B cell (primary cell): ENCODE results near the gene TAF4. TPM values are rescaled to one million over a fixed set of nuclear protein-coding genes. Genes with fewer than 3 reads are reported as not detected.

Experiments
- ATAC-seq: fragments of 200-7000 bp; cut with Tn5 transposase; one replicate; pipeline ENCODE4 v1.10.0; 2021; ENCODE audit warnings: low read depth, mild to moderate bottlenecking, moderate number of reproducible peaks, moderate library complexity
- CTCF ChIA-PET: fragments of 350-600 bp; sonication (Branson Sonifier 250); formaldehyde crosslinking; loops from one replicate; lab custom pipeline; 2021; ENCODE audit warnings: antibody characterized with exemption, inconsistent platforms; lab: Charles Lee
- POLR2A ChIA-PET: fragments of 350-600 bp; sonication (Branson Sonifier 250); formaldehyde crosslinking; loops from one replicate; lab custom pipeline; 2021; ENCODE audit warnings: antibody characterized with exemption; lab: Charles Lee
- DNase-seq: peaks from one replicate; pipeline ENCODE4 v3.0.0; 2013
- H2AFZ ChIP-seq: 2 replicates; pipeline ENCODE4 v1.6.1; 2012; ENCODE audit warnings: mild to moderate bottlenecking, low read depth, low read length; ENCODE audit not compliant: insufficient read depth, poor library complexity, severe bottlenecking
- H3K27ac ChIP-seq, 2 donors: 1 replicate in 1 of 2; 2 replicates in 1 of 2; pipeline ENCODE4 v1.5.1; 2012 to 2013; ENCODE audit warnings: low read length in 2 of 2, mild to moderate bottlenecking in 2 of 2, moderate library complexity in 1 of 2
- H3K27me3 ChIP-seq, 4 experiments: fragments of 200-600 bp in 1 of 4; sonication (generic) in 1 of 4; replicated peaks in 1 of 4; 1 replicate in 2 of 4; 2 replicates in 2 of 4; pipeline versions ENCODE4 v1.6.1 to v1.7.0; 2013 to 2016; ENCODE audit warnings: low read length in 3 of 4, mild to moderate bottlenecking in 2 of 4, mixed read lengths in 1 of 4, moderate library complexity in 1 of 4; ENCODE audit not compliant: insufficient read depth in 4 of 4, control insufficient read depth in 3 of 4; ENCODE audit errors: control extremely low read depth in 1 of 4
- H3K36me3 ChIP-seq, 2 experiments: replicated peaks in 1 of 2; 1 replicate in 1 of 2; 2 replicates in 1 of 2; pipeline versions ENCODE4 v1.6.1 to v1.7.1; 2013; ENCODE audit warnings: low read length in 1 of 2; ENCODE audit not compliant: insufficient read depth in 2 of 2, control insufficient read depth in 1 of 2; ENCODE audit errors: control extremely low read depth in 1 of 2, extremely low read depth in 1 of 2
- H3K4me1 ChIP-seq, 2 donors: fragments of 200-600 bp in 1 of 2; sonication (generic) in 1 of 2; 1 replicate in 1 of 2; 2 replicates in 1 of 2; pipeline versions ENCODE4 v1.5.1 to v1.6.1; 2013 to 2017; ENCODE audit warnings: low read length in 2 of 2; ENCODE audit not compliant: control insufficient read depth in 2 of 2, insufficient read depth in 2 of 2
- H3K4me2 ChIP-seq: replicated peaks from 2 replicates; pipeline ENCODE3; 2012; ENCODE audit warnings: mild to moderate bottlenecking, low read depth, low read length; ENCODE audit not compliant: poor library complexity, severe bottlenecking
- H3K4me3 ChIP-seq, 5 experiments: fragments of 200-600 bp in 1 of 5; sonication (generic) in 1 of 5; 1 replicate in 3 of 5; 2 replicates in 2 of 5; pipeline versions ENCODE4 v1.5.1 to v1.7.0; 2011 to 2016; ENCODE audit warnings: low read length in 4 of 5, mild to moderate bottlenecking in 4 of 5, low read depth in 2 of 5, control low read depth in 1 of 5, moderate library complexity in 1 of 5; ENCODE audit not compliant: insufficient read depth in 1 of 5; ENCODE audit errors: control extremely low read depth in 1 of 5, extremely low read depth in 1 of 5
- H3K79me2 ChIP-seq: fragments of 200-600 bp; sonication (generic); one replicate; pipeline ENCODE4 v1.6.0; 2016; ENCODE audit warnings: low read length; ENCODE audit not compliant: control insufficient read depth, insufficient read depth
- H3K9ac ChIP-seq: fragments of 200-600 bp; sonication (generic); 2 replicates; pipeline ENCODE4 v1.6.1; 2017; ENCODE audit warnings: mild to moderate bottlenecking, low read length, moderate library complexity
- H3K9me3 ChIP-seq, 3 donors: one replicate each; pipeline versions ENCODE4 v1.6.1 to v1.7.1; 2013; ENCODE audit warnings: low read length in 2 of 3; ENCODE audit not compliant: control insufficient read depth in 2 of 3, insufficient read depth in 1 of 3; ENCODE audit errors: control extremely low read depth in 1 of 3
- H4K20me1 ChIP-seq: 2 replicates; pipeline ENCODE4 v1.6.0; 2012; ENCODE audit warnings: mild to moderate bottlenecking, low read length; ENCODE audit not compliant: insufficient read depth, control insufficient read depth, poor library complexity, severe bottlenecking
- H3K27ac Mint-ChIP-seq: one replicate; pipeline ENCODE4 v1.8.0; 2021; ENCODE audit warnings: mixed read lengths
- H3K27me3 Mint-ChIP-seq: one replicate; pipeline ENCODE4 v1.8.0; 2021; ENCODE audit warnings: mixed read lengths
- H3K4me1 Mint-ChIP-seq: one replicate; pipeline ENCODE4 v1.8.0; 2021; ENCODE audit warnings: mixed read lengths
- H3K4me3 Mint-ChIP-seq: one replicate; pipeline ENCODE4 v1.8.0; 2021; ENCODE audit warnings: mixed read lengths
- H3K9me3 Mint-ChIP-seq: one replicate; pipeline ENCODE4 v1.8.0; 2022; ENCODE audit warnings: mixed read lengths; ENCODE audit not compliant: insufficient read depth
- CTCF ChIP-seq: fragments of 200-600 bp; IDR thresholded peaks from one replicate; pipeline ENCODE4 v1.8.0; 2022; ENCODE audit warnings: antibody characterized with exemption, mild to moderate bottlenecking
- EZH2 ChIP-seq: IDR thresholded peaks from 2 replicates; pipeline ENCODE4 v1.6.1; 2012; ENCODE audit warnings: borderline replicate concordance, low read depth, mild to moderate bottlenecking, moderate library complexity, low read length; ENCODE audit not compliant: insufficient read depth, poor library complexity, severe bottlenecking
- WGBS: methylation state at CpG from one replicate; pipeline ENCODE4 v1.1.5; 2013; ENCODE audit warnings: missing lambda C conversion rate; ENCODE audit not compliant: insufficient coverage; 5-methylcytosine and 5-hydroxymethylcytosine counted together
- intact Hi-C: fragments of 100-400 bp; cut with micrococcal nuclease; formaldehyde crosslinking; loops from one replicate; pipeline ENCODE4 v1.10.0; 2022
- polyA plus RNA-seq: library from polyadenylated mRNA; depleted of rRNA; stranded (reverse); fragments of >200 nt; gene quantifications from 2 replicates; pipeline ENCODE4 v1.2.3, GENCODE V29; 2012
- total RNA-seq, 2 donors: library from RNA; stranded (reverse); fragments of 120-200 nt in 1 of 2; gene quantifications; 1 replicate in 1 of 2; 2 replicates in 1 of 2; pipeline versions ENCODE4 v1.2.3 to v1.2.4, GENCODE V29; 2013 to 2022

TAF4 gene
- total and polyA plus RNA-seq, 2 donors (not counting 1 experiment from before 2014, with no cell fraction given): 13.9 to 39.5 TPM

GRCh38 chr20:61963885-61964674 lies 101.6 kb downstream of the TAF4 start:
- TF ChIP-seq EZH2 (no peak), CTCF (no peak)
- Histone ChIP-seq H3K9ac (no peak overlapping the region), H3K9me3 (peaks cover 0 to 3% (median 0%) of the 10 kb centered on the region in 3 donors), H3K36me3 (no peaks in the 10 kb centered on the region), H3K4me3 (no peak overlapping the region), H3K27me3 (peaks cover 0 to 17% (median 2%) of the 10 kb centered on the region in 4 experiments), H3K4me2 (no peak overlapping the region), H2AFZ (no peak overlapping the region), H3K4me1 (no peaks in the 10 kb centered on the region), H3K79me2 (no peaks in the 10 kb centered on the region), H3K27ac (no peak overlapping the region), H4K20me1 (no peaks in the 10 kb centered on the region)
- Mint-ChIP-seq H3K9me3 (no peaks in the 10 kb centered on the region), H3K4me1 (no peaks in the 10 kb centered on the region), H3K27me3 (peaks cover 8% of the 10 kb centered on the region), H3K4me3 (no peak overlapping the region), H3K27ac (no peak overlapping the region)
- POLR2A ChIA-PET: no interaction called here
- intact Hi-C loops: no loop called here
- WGBS: 93% methylated on average over 2 of the region's 8 CpGs
- CTCF ChIA-PET: no interaction called here
- ATAC-seq: no peak
- DNase-seq: no peak

- Histone ChIP-seq H3K27ac (no peak overlapping the region), H3K4me1 (no peaks in the 10 kb centered on the region), H3K27me3 (peaks cover 0 to 17% (median 2%) of the 10 kb centered on the region in 4 experiments), H3K36me3 (no peaks in the 10 kb centered on the region), H3K79me2 (no peaks in the 10 kb centered on the region), H3K4me3 (no peak overlapping the region), H3K9ac (no peak overlapping the region), H2AFZ (no peak overlapping the region), H3K4me2 (no peak overlapping the region), H3K9me3 (peaks cover 0 to 3% (median 0%) of the 10 kb centered on the region in 3 donors), H4K20me1 (no peaks in the 10 kb centered on the region)
- Mint-ChIP-seq H3K27me3 (peaks cover 8% of the 10 kb centered on the region), H3K9me3 (no peaks in the 10 kb centered on the region), H3K4me3 (no peak overlapping the region), H3K27ac (no peak overlapping the region), H3K4me1 (no peaks in the 10 kb centered on the region)
- POLR2A ChIA-PET: no interaction called here
- intact Hi-C loops: no loop called here
- WGBS: 83% methylated on average over 9 of the region's 9 CpGs
- CTCF ChIA-PET: no interaction called here
- DNase-seq: no peak
- no peak for ATAC-seq
- TF ChIP-seq EZH2 (no peak), CTCF (no peak)
These were observed 102.5 kb downstream of the TAF4 start for GRCh38 chr20:61963149-61963548.
